Measurements from ENCODE around the gene OSBP2. TPM values are rescaled to one million over a fixed set of nuclear protein-coding genes. Genes with fewer than 3 reads are reported as not detected.

OSBP2 gene
- total RNA-seq, 1 donor from 2014 or later = 22.2 TPM

GRCh38 chr22:30883586-30884145, 189.0 kb downstream of the OSBP2 start:
- H3K4me3 ChIP-seq = no peak overlapping the region

GRCh38 chr22:30884211-30885000, 189.7 kb downstream of the OSBP2 start:
- no peak overlapping the region for H3K4me3 ChIP-seq
- H3K9me3 ChIP-seq (replicated peaks) = no peaks in the 10 kb centered on the region
- no peaks in the 10 kb centered on the region for H3K27me3 ChIP-seq (ENCODE audit: low read depth)
- intact Hi-C loops (cut with micrococcal nuclease) = no loop called here
- no peak for TF ChIP-seq CTCF (IDR thresholded peaks at IDR 0.05; ENCODE audit: borderline replicate concordance)
- peaks cover 40% of the 10 kb centered on the region for H3K4me1 ChIP-seq
- no peak overlapping the region for H3K27ac ChIP-seq (replicated peaks)
- DNase-seq = no peak
- peaks cover 13% of the 10 kb centered on the region for H3K36me3 ChIP-seq

More at GRCh38 chr22:30883586-30884145, 189.0 kb downstream of the OSBP2 start:
- intact Hi-C loops (cut with micrococcal nuclease) = no loop called here
- no peak for DNase-seq
- Histone ChIP-seq H3K4me1 (peaks cover 48% of the 10 kb centered on the region), H3K27ac (replicated peaks) (no peak overlapping the region), H3K27me3 (ENCODE audit: low read depth) (no peaks in the 10 kb centered on the region), H3K9me3 (replicated peaks) (no peaks in the 10 kb centered on the region), H3K36me3 (peaks cover 6% of the 10 kb centered on the region)
- TF ChIP-seq CTCF (IDR thresholded peaks at IDR 0.05; ENCODE audit: borderline replicate concordance) = no peak

GRCh38 chr22:30885001-30885366, 190.3 kb downstream of the OSBP2 start:
- intact Hi-C loops (cut with micrococcal nuclease) = no loop called here
- H3K36me3 ChIP-seq = peaks cover 19% of the 10 kb centered on the region
- TF ChIP-seq CTCF (IDR thresholded peaks at IDR 0.05; ENCODE audit: borderline replicate concordance) = no peak
- H3K4me1 ChIP-seq = peaks cover 34% of the 10 kb centered on the region
- no peaks in the 10 kb centered on the region for H3K9me3 ChIP-seq (replicated peaks)
- no peak overlapping the region for H3K4me3 ChIP-seq
- H3K27ac ChIP-seq (replicated peaks) = no peak overlapping the region
- H3K27me3 ChIP-seq (ENCODE audit: low read depth) = no peaks in the 10 kb centered on the region
- DNase-seq = no peak

- H3K4me1 ChIP-seq = peaks cover 29% of the 10 kb centered on the region
- intact Hi-C loops (cut with micrococcal nuclease) = no loop called here
- H3K36me3 ChIP-seq = peaks cover 20% of the 10 kb centered on the region
- H3K9me3 ChIP-seq (replicated peaks) = no peaks in the 10 kb centered on the region
- no peaks in the 10 kb centered on the region for H3K27me3 ChIP-seq (ENCODE audit: low read depth)
- H3K27ac ChIP-seq (replicated peaks) = no peak overlapping the region
- H3K4me3 ChIP-seq = no peak overlapping the region
- no peak for DNase-seq
- no peak for TF ChIP-seq CTCF (IDR thresholded peaks at IDR 0.05; ENCODE audit: borderline replicate concordance)
These were observed 190.9 kb downstream of the OSBP2 start for GRCh38 chr22:30885591-30885990.

- Histone ChIP-seq H3K27ac (replicated peaks) (no peak overlapping the region), H3K27me3 (ENCODE audit: low read depth) (no peaks in the 10 kb centered on the region), H3K4me1 (peaks cover 11% of the 10 kb centered on the region), H3K36me3 (peaks cover 23% of the 10 kb centered on the region), H3K4me3 (no peak overlapping the region), H3K9me3 (replicated peaks) (no peaks in the 10 kb centered on the region)
- TF ChIP-seq CTCF (IDR thresholded peaks at IDR 0.05; ENCODE audit: borderline replicate concordance) = no peak
- DNase-seq = peak; percentile 2
- intact Hi-C loops (cut with micrococcal nuclease) = no loop called here
These were observed 192.8 kb downstream of the OSBP2 start for GRCh38 chr22:30887453-30887852.

All from left ventricle myocardium inferior (tissue), 1 donor.